NCI-H510A (cell line): ENCODE measurements around the gene GALR3.

Source experiments
- DNase-seq: peaks from one replicate; lab custom pipeline; 2025; lab: John Stamatoyannopoulos, UW

Gene GALR3

GRCh38 chr22:37822079-37822833, 926 bp upstream of the GALR3 start:
- DNase-seq = peak; percentile 27

DNA sequence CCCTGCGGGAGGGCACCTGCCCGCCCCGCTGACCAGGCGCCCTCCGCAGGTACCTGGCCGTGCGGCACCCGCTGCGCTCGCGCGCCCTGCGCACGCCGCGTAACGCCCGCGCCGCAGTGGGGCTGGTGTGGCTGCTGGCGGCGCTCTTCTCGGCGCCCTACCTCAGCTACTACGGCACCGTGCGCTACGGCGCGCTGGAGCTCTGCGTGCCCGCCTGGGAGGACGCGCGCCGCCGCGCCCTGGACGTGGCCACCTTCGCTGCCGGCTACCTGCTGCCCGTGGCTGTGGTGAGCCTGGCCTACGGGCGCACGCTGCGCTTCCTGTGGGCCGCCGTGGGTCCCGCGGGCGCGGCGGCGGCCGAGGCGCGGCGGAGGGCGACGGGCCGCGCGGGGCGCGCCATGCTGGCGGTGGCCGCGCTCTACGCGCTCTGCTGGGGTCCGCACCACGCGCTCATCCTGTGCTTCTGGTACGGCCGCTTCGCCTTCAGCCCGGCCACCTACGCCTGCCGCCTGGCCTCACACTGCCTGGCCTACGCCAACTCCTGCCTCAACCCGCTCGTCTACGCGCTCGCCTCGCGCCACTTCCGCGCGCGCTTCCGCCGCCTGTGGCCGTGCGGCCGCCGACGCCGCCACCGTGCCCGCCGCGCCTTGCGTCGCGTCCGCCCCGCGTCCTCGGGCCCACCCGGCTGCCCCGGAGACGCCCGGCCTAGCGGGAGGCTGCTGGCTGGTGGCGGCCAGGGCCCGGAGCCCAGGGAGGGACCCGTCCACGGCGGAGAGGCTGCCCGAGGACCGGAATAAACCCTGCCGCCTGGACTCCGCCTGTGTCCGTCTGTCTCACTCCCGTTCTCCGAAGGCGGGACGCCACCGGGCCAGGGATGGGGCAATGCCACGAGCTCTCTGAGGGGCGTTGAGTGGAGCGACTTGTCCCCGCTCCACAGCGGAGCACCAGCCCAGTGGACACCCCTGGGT, 1.8 kb downstream of the GALR3 start:
- DNase-seq = no peak

DNA sequence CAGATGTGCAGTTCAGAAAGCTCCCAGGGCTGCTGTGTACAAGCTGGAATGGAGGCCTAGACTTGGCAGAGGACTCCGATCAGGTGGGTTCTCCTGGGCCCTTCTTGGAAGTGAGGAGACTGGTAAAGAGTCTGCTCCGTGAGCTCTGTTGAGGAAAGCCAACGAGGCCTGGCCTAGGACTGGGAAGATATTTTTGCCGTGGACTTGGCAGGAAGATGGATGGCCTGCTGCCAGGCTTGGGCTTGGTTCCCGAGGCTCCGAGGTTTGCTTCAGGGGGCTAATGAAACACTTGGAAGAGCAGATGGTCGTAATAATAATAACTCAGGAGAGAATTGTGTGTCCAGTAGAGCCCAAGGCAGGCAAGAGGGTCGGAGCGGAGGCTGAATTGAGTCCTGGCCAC, 3.9 kb downstream of the GALR3 start:
- DNase-seq = no peak

DNA sequence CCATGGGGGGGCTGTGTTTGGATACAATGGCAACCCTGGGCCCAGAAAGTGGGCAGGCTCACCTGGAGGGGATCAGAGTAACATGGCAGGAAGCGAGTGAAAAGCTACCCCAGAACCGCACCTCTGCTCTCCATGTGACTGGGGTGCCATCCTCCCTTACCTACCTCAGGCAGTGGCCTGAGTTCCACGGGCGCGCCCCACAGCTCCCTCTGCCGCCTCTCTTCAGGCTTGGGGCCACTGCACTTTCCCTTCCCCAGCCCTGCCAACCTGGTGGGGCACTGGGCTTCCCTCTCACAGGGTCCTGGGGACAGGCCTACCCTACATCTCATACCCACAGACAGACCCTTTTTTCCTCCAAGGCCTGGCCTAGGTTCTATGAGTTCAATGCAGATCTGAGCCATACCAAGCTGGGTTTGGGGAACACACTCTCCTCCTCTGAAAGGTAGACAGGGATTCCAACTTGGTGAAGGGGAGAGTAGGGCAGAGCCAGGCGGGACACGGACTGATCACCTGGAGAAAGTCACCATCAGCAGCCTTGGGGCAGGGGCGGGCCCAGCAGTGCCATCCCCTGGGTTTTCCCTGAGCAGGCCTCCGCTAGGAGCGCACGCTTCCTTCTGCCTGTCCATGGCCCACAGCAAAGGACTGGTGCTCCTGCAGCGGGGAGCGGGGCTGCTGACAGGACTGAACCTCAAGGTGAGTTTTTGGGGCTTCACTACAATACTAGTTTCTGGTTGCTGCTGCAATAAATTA, 7.1 kb downstream of the GALR3 start:
- DNase-seq = no peak

- DNase-seq = no peak
These were observed 8.3 kb downstream of the GALR3 start for GRCh38 chr22:37831472-37831871.

- no peak for DNase-seq
These were observed 9.1 kb downstream of the GALR3 start for GRCh38 chr22:37832022-37832857.

GRCh38 chr22:37842015-37842793, 19.0 kb downstream of the GALR3 start:
- DNase-seq = no peak

DNA sequence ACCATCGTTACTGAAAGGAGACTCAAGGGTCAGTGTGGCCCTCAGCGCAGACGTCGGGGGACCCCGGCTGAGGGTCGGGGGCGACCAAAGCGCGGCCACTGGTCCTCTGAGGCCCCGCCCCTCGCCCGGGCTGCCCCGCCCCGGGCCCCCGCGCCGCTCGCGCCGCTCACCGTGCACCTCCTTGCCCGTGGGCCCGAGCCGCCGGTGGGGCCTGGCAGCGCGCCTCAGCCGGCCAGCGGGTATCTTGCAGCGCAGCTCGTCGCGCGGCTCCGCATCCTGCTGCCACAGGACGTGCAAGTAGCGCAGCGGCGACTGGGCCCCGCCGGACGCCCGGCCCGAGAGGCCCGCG, 20.5 kb downstream of the GALR3 start:
- DNase-seq = no peak

GRCh38 chr22:37844904-37845329, 21.7 kb downstream of the GALR3 start:
- DNase-seq = no peak

DNA sequence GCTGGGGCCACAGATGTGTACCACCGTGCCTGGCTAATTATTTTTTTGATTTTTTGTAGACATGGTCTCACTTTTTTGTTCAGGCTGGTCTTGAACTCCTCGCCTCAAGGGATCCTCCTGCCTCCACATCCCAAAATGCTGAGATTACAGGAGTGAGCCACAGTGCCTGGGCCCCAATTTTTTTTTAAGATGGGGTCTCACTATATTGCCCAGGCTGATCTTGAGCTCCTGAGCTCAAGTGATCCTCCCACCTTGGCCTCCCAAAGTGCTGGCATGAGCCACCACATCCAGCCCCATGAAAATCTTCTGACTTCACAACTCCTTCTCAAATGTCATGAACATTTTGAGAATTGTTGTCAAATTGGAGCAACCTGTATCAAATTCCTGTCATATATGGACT, 23.3 kb downstream of the GALR3 start:
- no peak for DNase-seq

DNA sequence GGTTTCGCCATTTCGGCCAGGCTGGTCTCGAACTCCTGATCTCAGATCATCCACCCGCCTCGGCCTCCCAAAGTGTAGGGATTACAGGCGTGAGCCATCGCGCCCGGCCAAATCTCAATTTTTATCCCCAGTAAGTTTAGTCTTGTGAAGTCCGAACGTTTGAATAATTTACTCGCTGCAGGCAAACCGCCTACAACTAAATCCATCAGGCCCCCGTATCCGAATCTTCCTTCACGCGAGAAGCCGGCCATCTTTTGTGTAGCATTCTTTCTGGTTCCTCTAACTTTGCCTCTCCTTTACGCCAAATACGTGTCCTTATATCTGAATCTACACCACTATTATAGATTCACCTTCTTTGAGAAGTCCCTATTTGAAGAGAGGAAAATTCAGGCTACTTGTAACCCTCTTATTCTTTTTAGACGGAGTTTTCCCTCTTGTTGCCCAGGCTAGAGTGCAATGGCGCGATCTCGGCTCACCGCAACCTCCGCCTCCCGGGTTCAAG, 25.5 kb downstream of the GALR3 start:
- DNase-seq = no peak

GRCh38 chr22:37849089-37849751, 26.0 kb downstream of the GALR3 start, which contains the start of gene EIF3L:
Gene EIF3L, plus strand, starts transcription at chr22:37849419. Its CDS starts 31 bp downstream, at chr22:37849450.
- DNase-seq = peak; percentile 80

- no peak for DNase-seq
These were observed 27.6 kb downstream of the GALR3 start for GRCh38 chr22:37850801-37851200.

- DNase-seq = no peak
These were observed 29.2 kb downstream of the GALR3 start for GRCh38 chr22:37852418-37852817.

DNA sequence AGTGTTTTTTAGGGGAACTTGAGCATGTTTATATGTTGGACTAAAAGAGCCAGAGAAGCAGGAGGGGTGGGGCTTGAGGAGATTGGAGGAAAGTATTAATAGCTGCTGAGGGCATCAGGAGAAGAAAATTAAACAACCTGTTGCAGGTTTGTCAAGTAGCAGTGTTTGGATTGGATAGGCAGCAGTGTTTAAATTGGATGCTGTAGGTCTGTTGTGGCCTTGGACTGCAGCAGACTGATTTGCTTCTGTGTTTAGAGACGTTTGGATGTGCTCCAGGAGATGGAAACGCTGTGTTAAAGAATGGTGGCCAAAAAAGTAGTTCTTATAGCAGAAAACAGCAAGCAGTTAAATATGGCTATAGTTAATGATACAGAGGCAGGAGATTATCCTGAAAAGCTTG, 31.8 kb downstream of the GALR3 start:
- no peak for DNase-seq

DNA sequence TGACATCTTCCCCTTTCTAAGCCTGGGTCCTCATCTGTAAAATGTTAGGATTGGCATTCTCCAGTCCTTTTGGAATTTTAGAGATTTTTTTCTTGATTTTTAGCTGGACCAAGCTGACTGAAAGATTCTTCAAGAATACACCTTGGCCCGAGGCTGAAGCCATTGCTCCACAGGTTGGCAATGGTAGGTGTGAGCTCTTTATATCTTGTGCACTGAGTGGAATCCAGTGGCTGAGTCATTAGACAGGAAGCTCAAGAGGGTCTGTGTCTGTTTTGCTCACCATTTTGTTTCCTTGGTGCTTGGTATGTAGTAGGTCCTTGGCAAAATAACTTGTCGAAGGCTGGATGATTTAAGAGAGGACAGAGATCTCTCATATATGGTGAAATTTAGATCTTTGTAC, 32.3 kb downstream of the GALR3 start:
- no peak for DNase-seq

DNA sequence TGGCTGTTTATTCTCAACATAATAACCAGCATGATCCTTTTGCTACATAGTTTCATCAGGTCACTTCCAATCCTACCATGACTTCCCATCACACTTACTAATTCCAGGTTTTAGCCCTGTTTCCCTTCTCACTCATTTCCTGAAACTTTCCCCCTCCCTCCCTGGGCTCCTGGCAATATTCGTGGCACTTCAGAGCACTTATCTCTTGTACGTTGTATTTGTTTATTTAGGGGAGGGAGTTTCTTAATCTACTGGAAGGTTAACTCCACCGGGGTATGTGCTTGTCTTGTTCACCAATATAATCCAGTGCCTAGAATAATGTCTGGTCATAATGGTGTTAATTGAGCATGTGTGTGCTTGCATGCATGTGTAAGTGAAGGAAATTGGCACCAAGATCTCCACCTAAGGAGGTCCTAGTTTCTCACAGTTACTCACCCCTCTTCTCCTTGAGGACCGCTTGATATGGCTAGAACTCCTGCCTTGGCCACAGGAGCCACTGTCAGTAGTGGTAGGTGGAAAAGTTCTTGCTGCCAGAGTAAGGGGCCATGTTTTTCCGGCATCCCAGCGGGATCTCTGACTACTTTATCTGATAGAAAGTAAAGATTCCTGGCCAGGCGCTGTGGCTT, 37.7 kb downstream of the GALR3 start:
- no peak for DNase-seq

DNA sequence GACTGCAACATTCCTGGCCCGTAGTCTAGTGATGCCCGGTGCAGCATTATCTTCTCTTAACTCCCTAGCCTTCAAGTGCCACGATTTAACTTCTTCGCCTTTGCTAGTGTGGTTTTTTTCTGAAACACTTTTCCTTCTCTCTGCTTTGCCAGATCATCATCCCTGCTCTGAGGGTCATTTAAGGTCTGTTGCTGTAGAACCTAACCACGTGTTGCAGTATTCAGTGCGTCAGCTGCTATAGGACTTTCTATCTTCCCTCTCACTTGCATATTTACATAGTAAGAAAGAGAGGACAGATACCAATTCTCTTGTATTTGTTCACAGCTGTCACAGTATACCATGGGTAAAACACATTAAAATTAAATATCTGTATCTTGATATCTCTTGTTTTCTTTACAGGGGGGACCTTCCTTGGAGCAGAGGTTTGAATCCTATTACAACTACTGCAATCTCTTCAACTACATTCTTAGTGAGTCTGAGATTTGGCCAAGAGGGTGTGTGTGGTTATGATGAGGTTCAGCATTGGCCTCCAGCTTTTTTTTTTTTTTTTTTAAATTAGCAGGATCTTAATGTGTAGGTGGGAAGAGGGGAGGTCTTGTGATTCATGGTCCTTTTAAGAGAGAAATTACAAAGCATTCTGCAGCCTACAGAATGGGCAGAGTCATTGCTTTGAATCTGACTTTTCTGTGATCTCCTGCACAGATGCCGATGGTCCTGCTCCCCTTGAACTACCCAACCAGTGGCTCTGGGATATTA, 39.6 kb downstream of the GALR3 start:
- DNase-seq = no peak

DNA sequence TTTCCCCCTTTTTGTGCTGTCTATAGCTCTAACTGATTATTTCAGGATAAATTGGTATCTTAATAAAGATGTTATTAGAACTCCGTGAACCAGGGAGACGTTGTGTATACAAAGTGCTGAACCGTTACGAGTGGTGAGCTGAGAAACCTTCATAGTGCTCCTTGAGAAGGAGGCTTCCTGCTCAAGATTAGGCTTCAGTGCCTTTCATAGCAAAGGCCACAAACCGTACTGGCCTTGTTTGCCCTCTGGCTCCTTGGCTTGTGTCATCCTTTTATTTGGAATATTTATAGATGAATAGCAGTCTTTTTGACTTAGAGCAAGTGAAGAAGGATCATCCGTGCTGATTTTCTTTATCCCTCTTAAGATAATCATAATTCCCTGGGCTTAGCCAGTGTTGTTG, 42.3 kb downstream of the GALR3 start:
- DNase-seq = no peak
